ENCODE results near the gene KLHL35. TPM values are rescaled to one million over a fixed set of nuclear protein-coding genes. Genes with fewer than 3 reads are reported as not detected.
A peak's percentile ranks its signal among the peaks of the same experiment; 100 is the strongest.

KLHL35 gene
- total RNA-seq, 1 donor from 2014 or later, result 0.48 TPM

DNA sequence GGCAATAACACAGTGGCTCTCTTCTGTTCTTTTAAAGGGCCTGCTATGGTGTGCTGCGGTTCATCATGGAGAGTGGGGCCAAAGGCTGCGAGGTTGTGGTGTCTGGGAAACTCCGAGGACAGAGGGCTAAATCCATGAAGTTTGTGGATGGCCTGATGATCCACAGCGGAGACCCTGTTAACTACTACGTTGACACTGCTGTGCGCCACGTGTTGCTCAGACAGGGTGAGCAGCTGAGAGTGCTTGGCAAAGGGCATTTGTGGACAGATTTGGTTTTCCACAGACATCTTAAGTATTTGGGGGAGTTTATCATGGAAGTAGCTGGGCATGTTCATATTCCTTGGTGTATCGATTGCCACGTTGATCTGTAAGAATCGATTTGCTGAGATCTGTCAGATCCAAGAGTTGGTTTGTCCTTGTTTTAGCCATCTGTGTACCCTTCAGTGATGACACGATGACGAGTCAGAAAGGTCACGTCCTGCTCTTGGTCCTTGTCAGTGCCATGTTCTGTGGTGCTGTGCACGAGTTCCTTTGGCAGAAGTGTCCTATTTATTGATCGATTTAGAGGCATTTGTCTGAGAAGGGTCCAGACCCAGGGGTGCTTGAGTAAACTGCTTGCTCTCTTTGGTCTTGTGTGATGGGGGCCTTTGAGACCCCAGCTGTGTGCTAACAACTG lies 28.9 kb downstream of the KLHL35 start:
- DNase-seq, result no peak
- intact Hi-C loops (cut with DNase I), result no loop called here
- no peak for ATAC-seq (ENCODE audit: poor library complexity)

DNA sequence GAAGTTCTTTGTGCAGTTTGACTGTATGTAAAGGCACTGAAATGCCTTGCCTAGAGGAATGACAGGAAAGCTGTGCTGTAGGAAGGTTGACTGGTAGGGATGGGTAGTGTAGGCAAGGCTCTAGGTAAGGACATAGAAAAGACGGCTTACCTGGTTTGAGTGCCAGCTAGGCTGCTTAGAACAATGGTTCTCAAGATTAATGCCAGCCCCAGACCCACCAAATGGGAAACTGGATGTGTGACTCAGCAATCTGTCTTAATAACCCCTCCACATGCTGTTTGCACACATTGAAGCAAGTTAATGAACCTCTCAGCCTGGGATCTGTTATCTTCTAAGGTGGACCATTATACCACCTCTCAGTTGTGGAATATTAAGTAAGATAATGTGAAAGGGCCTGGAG lies 30.0 kb downstream of the KLHL35 start:
- intact Hi-C loops (cut with DNase I), result no loop called here
- ATAC-seq (ENCODE audit: poor library complexity) (no peak), DNase-seq (no peak)

DNA sequence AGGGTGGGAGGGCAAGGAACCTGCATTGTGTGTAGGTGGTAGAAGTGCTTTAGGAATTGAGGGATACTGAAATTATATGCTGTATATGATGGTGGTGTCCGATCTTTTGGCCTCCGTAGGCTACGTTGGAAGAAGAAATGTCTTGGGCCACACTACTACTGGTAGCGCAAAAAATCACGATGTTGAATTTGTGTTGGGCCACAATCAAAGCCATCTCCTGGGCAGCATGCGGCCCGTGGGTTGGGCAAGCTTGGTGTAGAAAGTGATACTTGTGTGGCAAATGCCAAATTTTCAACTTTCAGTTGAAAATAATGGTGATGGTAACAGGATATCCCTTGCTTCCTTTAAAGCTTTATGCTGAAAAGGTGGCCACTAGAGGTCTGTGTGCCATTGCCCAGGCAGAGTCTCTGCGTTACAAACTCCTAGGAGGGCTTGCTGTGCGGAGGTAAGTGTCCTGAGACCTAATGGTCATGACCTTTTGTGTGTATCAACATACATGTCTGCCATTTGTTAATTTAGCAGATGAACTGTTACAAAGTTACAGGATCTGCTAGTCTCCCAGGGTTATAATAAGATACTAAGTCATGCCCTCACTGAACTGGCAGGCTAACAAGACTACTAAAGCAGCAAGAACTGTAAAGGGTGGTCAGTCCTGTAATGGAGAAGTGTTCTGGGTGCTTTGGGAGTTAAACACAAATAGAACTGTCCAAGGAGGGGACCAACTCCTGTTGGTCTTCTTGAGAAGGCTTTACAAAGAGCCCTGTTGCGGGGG lies 30.8 kb downstream of the KLHL35 start:
- DNase-seq (no peak), ATAC-seq (ENCODE audit: poor library complexity) (no peak)
- intact Hi-C loops (cut with DNase I), result no loop called here

DNA sequence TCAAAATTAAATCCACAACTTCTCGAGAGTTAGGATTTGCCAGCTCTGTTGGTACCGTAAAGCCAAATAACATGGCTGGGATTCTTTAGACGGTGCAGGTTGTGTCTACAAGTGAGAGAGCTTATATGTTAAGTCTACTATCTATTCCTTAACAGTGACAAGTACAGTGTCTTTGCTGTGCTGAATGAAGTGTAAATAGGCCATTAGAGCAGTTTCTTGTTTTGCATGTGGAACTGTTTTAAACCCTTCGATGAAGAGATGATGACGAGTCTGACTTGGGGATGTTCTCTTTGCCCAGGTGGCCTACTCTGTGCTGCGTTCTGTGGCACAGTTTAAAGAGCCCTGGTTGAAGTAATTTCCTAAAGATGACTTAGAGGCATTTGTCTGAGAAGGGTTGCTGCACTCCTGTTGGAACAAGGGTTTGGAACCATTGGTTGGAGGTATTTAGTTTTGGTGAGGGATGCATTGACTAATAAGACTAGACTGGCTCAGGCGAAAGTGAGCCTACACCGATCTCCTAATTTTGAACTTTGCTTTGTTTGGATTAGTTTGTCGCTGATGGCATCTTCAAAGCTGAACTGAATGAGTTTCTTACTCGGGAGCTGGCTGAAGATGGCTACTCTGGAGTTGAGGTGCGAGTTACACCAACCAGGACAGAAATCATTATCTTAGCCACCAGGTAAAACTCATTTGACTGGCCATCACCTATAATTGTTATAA lies 32.7 kb downstream of the KLHL35 start:
- ATAC-seq (ENCODE audit: poor library complexity) (peak; percentile 16), DNase-seq (no peak)
- intact Hi-C loops (cut with DNase I), result no loop called here

DNA sequence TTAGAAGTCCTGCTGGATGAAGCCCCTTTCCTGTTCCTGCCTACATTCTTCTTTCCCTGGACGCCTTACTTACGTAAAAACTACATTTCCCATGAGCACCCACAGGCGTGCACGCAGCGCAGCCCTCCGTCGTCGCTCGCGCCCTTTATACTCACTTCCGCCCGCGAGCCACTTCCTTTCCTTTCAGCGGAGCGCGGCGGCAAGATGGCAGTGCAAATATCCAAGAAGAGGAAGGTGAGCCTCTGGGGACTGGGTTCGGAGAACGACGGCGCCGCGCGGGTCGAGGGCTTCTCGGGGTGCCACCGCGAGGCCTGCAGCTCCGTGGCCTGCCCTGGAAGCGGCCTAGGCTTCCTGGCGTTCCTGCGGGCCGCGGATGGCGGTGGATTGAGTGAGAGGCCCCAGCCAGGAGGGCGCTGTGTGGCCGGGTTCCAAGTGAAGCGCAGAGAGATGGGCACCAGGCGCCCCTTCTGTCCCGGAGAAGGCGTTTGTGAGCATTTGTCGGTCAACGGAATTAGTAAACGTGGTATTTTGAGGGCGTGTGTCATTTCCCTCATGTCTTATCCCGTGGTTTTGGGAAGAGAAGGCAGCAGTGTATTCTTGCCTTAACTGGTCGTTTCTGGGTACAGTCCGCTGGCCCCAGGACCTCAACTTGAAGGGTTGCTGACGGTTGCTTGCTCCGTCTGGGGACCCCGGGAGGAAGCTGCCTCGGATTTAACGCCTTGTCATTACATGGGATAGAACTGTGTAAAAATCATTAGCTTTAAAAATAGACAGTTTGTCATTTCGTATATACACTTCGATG lies 33.5 kb downstream of the KLHL35 start, which contains the start of gene RPS3:
Gene RPS3 (plus strand): TSS at position 175 of the 802 bp plus-strand sequence. CDS start 30 bp downstream, at position 205.
- intact Hi-C loops (cut with DNase I), result no loop called here
- DNase-seq, result peak; percentile 96
- peak; percentile 98 for ATAC-seq (ENCODE audit: poor library complexity)

DNA sequence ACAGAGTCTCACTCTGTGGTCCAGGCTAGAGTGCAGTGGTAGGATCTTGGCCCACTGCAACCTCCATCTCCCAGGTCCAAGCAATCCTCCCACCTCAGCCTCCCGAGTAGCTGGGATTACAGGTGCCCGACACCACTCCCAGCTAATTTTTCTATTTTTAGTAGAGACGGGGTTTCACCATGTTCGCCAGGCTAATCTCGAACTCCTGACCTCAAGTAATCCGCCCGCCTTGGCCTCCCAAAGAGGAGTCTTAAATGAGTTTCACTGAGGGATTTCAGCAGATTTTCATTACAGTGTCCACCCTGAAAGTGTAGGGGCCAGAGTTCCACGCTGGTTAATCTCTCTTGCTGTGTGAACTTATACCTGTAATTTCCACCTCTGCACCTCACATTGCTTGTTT lies 34.1 kb downstream of the KLHL35 start:
- intact Hi-C loops (cut with DNase I), result no loop called here
- no peak for DNase-seq
- peak; percentile 1 for ATAC-seq (ENCODE audit: poor library complexity)

DNA sequence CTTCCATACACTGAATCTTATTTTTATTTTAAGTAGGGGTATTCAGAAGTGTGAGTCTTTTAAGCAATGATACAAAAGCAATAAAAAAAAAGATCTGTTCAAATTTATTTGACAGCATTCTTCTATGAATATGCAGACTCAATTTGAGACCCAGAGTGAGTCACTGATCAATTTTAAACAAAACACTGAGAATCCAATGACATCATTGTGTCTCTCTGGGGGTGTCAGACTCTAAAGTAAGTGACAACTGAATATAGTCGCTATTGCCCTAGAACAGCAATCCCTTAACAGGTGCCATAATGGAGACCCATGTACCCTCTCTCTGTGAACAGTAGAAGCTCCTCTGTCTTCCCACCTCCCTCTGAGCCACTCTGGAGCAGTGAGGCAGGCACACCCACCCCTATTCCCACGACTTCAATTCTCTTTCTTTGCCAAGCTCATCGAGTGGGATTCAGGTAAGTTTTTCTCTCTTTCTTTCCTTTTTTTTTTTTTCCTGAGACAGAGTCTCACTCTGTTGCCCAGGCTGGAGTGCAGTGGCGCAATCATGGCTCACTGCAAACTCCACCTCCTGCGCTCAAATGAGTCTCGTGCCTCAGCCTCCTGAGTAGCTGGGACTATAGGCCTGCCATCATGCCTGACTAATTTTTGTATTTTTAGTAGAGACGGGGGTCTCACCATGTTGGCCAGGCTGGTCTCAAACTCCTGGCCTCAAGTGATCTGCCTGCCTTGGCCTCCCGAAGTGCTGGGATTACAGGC lies 38.7 kb downstream of the KLHL35 start:
- ATAC-seq (ENCODE audit: poor library complexity), result no peak
- no peak for DNase-seq
- intact Hi-C loops (cut with DNase I), result no loop called here

DNA sequence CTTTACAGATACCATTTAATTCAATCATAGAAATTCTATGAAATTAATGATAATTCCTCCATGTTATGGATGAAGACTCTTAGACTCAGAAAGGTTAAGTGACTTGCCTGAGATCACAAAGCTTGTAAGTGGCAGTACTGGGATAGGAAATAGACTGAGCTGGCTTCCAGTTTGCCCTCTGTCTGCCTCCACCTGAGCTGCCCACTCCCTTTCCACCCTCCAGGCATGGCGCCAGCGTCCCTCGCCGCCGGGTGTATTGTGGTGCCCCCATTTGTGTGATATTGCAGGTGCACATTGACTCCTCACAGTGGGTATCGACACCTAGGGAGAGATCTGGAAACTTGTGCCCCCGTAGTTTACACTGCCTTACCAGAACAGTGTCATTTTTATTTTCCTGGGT lies 43.1 kb downstream of the KLHL35 start:
- ATAC-seq (ENCODE audit: poor library complexity), result no peak
- intact Hi-C loops (cut with DNase I), result loop anchor here (5.0 kb wide), 1 partner anchor 142 kb away; no protein-coding TSS in a partner anchor

DNA sequence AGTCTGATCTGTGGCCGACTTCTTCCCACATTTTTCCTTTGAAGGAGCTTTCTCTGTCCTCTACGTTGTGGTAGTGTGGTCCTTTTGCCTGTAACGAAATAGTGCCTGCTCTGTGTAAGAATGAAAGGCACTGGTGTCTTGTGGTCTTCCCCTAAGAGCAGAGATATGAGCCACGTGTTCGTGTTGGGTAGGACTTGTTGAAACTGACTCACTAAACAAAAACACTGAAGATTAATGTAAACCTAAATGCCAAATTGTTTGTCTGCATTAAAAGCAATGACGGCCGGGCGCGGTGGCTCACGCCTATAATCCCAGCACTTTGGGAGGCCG lies 43.8 kb downstream of the KLHL35 start:
- intact Hi-C loops (cut with DNase I), result loop anchor here (5.0 kb wide), 1 partner anchor 143 kb away; no protein-coding TSS in a partner anchor
- DNase-seq (no peak), ATAC-seq (ENCODE audit: poor library complexity) (no peak)

More for the DNA sequence above, 43.1 kb downstream of the KLHL35 start:
- DNase-seq, result no peak

DNA sequence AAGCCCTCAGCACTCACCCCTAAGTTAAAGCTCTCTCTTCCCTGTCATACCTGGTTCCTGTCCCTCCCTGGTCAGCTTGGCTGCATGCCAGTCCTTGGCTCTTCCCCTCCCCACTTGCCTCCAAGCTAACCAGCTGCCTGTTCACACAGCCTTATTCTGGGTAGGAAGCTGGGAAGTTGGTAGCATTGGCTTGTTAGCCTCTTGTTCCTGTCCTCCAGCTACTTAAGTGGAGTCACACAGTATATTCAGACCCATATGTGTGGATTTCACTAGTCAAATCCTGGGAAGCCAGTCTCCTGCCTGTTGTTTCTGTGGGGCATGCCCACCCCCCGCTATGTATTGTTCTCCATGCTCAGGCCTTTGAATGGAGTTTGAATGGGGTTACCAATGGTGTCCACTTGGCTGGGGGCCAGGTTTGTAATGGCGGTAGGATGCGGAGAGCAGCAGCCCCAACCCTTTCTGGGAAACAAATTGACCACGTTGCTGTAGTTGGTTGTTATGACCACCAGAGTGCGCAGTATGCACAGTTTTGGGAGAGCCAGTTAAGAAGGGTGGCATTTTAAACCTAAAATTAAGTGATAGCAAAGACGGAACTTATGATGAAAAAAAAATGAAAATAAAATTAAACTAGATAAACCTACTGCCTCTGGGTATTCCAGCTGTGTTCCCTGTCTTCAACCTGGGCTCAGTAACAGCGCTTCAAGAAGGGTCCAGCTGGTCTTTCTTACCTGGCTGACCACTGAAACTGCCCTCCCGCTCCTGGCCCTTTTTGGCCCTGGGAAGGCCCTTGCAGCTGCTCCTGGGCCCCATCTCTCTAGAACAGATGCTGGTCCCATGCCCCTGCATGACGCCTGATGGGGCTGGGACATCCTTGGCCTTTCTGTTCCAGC lies 44.4 kb downstream of the KLHL35 start:
- ATAC-seq (ENCODE audit: poor library complexity), result peak; percentile 80
- intact Hi-C loops (cut with DNase I), result loop anchor here (5.0 kb wide), 1 partner anchor 144 kb away; no protein-coding TSS in a partner anchor
- DNase-seq, result peak; percentile 73

DNA sequence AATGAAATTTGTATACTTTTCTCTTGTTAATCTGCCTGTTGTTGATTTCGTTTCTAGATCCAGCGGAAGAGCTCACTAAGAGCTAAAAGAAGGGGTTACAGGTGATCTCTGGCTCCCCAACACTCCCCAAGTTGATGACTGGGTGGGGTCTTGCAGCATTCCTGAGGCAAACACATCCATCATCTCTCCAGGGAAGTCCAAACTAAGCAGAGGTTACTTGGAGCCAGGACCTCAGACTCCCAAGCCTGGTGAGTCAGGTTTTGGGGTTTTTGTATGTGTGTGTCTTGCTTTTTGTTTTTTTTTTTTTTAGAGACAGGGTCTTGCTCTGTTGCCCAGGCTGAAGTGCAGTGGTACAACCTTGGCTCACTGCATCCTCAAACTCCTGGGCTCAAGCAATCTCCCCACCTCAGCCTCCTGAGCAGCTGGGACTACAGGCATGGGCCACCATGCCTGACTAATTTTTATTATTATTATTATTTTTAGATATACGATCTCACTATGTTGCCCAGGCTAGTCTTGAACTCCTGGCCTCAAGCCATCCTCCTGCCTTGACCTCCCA lies 45.2 kb downstream of the KLHL35 start:
- ATAC-seq (ENCODE audit: poor library complexity) (no peak), DNase-seq (no peak)
- intact Hi-C loops (cut with DNase I), result loop anchor here (5.0 kb wide), 1 partner anchor 144 kb away; no protein-coding TSS in a partner anchor

DNA sequence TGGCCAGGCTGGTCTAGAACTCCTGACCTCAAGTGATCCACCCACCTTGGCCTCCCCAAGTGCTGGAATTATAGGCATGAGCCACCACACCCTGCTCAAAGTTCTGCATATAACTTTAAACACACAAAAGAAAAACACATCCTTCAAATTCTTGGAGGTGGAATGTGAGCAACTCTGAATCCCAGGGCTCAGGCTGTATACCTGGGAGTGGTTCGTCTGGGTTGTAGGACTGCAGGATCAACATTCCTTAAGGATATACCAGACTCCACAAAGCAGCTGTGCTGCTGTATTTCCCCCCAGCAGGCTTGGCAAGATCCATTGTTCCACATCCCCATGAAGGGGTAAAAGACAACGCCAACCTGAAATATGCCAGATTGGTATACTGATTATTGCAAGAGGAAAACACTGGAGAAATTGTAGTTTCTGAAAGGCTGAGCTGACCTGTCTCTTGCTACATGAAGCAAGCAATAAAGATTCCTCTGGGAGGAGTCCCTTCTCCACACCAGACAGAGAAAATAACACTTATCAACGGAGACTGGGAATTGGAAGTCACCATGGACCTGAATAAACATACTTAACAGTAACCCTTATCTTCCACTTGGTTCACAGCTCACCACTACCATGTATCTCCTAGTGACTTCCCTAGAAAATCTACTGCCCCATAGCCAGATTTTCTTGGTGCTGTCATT lies 45.9 kb downstream of the KLHL35 start:
- intact Hi-C loops (cut with DNase I), result loop anchor here (5.0 kb wide), 1 partner anchor 145 kb away; no protein-coding TSS in a partner anchor
- no peak for DNase-seq
- no peak for ATAC-seq (ENCODE audit: poor library complexity)

DNA sequence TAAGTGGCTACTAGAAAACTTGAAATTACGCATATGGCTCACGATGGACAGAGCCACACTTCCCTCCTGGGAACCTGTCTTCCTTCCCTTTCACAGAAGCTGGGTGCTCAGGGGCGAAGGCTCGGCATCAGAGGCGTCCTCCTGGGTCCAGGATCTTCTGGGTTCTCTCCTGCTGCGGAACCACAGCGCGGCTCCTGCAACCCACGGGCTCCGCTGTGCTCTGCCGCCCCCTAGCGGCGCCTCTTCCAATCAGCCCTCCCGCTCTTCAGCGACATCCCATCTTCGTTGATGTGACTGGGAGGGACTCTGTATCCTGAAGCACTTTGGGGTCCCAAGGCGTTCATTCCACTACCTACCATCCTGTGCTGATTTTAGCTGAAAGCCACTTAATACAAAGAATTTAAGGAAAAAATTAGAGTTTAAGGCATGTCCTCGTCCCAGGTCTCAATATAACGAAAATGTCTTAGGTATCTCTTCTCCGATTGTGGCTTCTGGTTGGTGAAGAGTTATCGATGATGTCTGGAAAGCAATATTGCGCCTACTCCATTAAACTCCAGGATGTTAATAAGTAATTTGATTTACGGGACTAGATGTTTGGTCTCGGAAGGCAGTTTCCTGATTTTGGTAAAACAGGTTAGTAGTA lies 48.4 kb downstream of the KLHL35 start:
- intact Hi-C loops (cut with DNase I), result loop anchor here (1.0 to 5.0 kb wide), 3 partner anchors 56 to 148 kb away; no protein-coding TSS in a partner anchor
- peak; percentile 91 for ATAC-seq (ENCODE audit: poor library complexity)

DNA sequence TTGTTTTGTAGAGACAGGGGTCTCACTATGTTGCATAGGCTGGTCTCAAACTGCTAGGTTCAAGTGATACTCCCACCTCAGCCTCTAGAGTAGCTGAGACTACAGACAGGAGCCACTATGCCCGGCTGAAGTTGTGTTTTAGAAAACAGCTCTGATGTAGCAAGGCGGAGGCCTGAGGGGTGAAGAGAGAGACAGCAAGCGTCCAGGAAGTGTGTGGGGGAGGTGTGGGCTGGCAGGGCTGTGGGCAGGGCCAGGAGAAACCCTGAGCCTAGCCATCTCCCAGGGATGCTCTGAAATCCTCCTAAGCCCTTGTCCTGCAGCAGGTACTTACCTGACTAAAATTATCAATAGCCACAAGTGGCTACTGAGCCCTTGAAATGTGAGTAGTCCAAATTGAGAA lies 49.8 kb downstream of the KLHL35 start:
- ATAC-seq (ENCODE audit: poor library complexity), result no peak
- intact Hi-C loops (cut with DNase I), result no loop called here
- DNase-seq, result no peak

More for the DNA sequence above, 48.4 kb downstream of the KLHL35 start:
- DNase-seq, result peak; percentile 91

DNA sequence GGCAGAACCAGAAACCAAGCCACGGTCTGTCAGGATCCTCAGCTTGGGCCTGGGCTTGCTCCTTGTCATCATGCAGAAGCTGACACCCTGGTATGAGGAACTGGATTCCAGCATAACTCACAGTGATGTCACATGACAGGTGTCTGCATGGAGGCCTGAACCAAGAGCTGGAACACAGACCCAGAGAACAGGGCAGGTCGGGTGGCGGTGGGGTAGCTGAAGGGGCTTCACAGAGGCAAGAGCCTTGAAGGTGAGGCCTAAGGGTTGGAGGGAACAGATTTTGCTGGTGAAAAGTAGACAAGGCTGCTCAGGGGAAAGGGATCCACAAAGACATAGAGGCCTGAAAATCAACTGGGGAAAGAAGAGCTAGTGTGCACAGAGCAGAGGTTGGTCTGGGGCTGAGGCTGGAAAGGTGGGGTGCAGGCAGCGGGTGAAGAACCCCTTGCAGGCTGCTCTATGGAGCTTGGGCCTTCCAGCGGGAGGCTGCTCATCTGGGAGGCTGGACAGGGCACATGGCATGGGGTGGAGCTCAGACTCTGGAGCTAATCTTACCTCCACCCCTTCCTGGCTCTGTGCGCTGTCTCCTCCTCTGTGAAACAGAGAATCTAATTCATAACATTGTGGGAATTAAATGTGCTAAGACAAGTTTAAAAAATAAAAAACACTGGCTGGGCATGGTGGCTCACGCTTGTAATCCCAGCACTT lies 52.1 kb downstream of the KLHL35 start:
- peak; percentile 73 for ATAC-seq (ENCODE audit: poor library complexity)
- intact Hi-C loops (cut with DNase I), result no loop called here
- DNase-seq, result no peak
